Glomerular visceral epithelial cell (primary cell): ENCODE measurements around the gene C1QTNF12.
A peak's percentile ranks its signal among the peaks of the same experiment; 100 is the strongest.

Experiments
- DNase-seq: peaks from one replicate; pipeline ENCODE4 v3.0.0-alpha.2; 2016; ENCODE audit errors: extremely low spot score

C1QTNF12 gene

GRCh38 chr1:1228596-1229321 is 17.8 kb downstream of the C1QTNF12 start:
- DNase-seq: no peak

- DNase-seq: no peak
These were observed 18.3 kb downstream of the C1QTNF12 start for GRCh38 chr1:1228187-1228586.

GRCh38 chr1:1227386-1227785 is 19.1 kb downstream of the C1QTNF12 start:
- no peak for DNase-seq

- DNase-seq: no peak
These were observed 19.8 kb downstream of the C1QTNF12 start for GRCh38 chr1:1226566-1227362.

- no peak for DNase-seq
These were observed 20.6 kb downstream of the C1QTNF12 start for GRCh38 chr1:1225913-1226312.

- DNase-seq: no peak
These were observed 21.2 kb downstream of the C1QTNF12 start for GRCh38 chr1:1225238-1225845.

GRCh38 chr1:1223891-1224290 is 22.6 kb downstream of the C1QTNF12 start:
- no peak for DNase-seq

- no peak for DNase-seq
These were observed 23.2 kb downstream of the C1QTNF12 start for GRCh38 chr1:1223321-1223720.

GRCh38 chr1:1222575-1223225 is 23.8 kb downstream of the C1QTNF12 start:
- no peak for DNase-seq

- no peak for DNase-seq
These were observed 24.5 kb downstream of the C1QTNF12 start for GRCh38 chr1:1221887-1222574.

GRCh38 chr1:1220197-1220596 is 26.3 kb downstream of the C1QTNF12 start:
- DNase-seq: no peak

- DNase-seq: no peak
These were observed 27.2 kb downstream of the C1QTNF12 start for GRCh38 chr1:1219341-1219740.

GRCh38 chr1:1218524-1219200 is 27.9 kb downstream of the C1QTNF12 start:
- DNase-seq: no peak

- DNase-seq: peak; percentile 26
These were observed 28.6 kb downstream of the C1QTNF12 start for GRCh38 chr1:1217621-1218523.

- no peak for DNase-seq
These were observed 29.5 kb downstream of the C1QTNF12 start for GRCh38 chr1:1216770-1217620.

- no peak for DNase-seq
These were observed 30.5 kb downstream of the C1QTNF12 start for GRCh38 chr1:1215881-1216605.

GRCh38 chr1:1215080-1215676 is 31.3 kb downstream of the C1QTNF12 start:
- no peak for DNase-seq
